Small intestine (tissue), 7 donors: ENCODE data around the gene SPACA5B. TPM values are rescaled to one million over a fixed set of nuclear protein-coding genes. Genes with fewer than 3 reads are reported as not detected.
"Not testable (repeated sequence)": the region's sequence is repeated elsewhere in the genome, so short reads cannot be mapped to it uniquely, and the experiment has no call there.

Source experiments
- DNase-seq, 2 donors: peaks; one replicate each; pipeline versions ENCODE4 v3.0.0 to v3.0.0-alpha.2; 2013
- FAIRE-seq: peaks from 2 replicates; lab custom pipeline; 2012; peaks lifted over from hg19 to GRCh38; lab: Jason Lieb, UNC
- H3K27ac ChIP-seq, 3 donors: one replicate each; pipeline ENCODE4 v1.5.1; 2013; ENCODE audit warnings: low read length in 2 of 3, mild to moderate bottlenecking in 2 of 3, control low read depth in 1 of 3, inconsistent platforms in 1 of 3, low read depth in 1 of 3, moderate library complexity in 1 of 3
- H3K27me3 ChIP-seq, 3 donors: one replicate each; pipeline ENCODE4 v1.6.1; 2013; ENCODE audit warnings: low read length in 3 of 3, inconsistent platforms in 1 of 3; ENCODE audit not compliant: control insufficient read depth in 3 of 3, insufficient read depth in 3 of 3
- H3K36me3 ChIP-seq, 3 donors: one replicate each; pipeline ENCODE4 v1.6.1; 2013; ENCODE audit warnings: low read length in 3 of 3, inconsistent platforms in 1 of 3, low read depth in 1 of 3, mild to moderate bottlenecking in 1 of 3, moderate library complexity in 1 of 3; ENCODE audit not compliant: control insufficient read depth in 3 of 3, insufficient read depth in 2 of 3
- H3K4me1 ChIP-seq, 3 donors: one replicate each; pipeline ENCODE4 v1.6.1; 2013; ENCODE audit warnings: low read length in 2 of 3, inconsistent platforms in 1 of 3, low read depth in 1 of 3, mild to moderate bottlenecking in 1 of 3, moderate library complexity in 1 of 3; ENCODE audit not compliant: control insufficient read depth in 3 of 3, insufficient read depth in 2 of 3
- H3K4me3 ChIP-seq, 3 donors: one replicate each; pipeline ENCODE4 v1.5.1; 2013; ENCODE audit warnings: low read length in 3 of 3, control low read depth in 1 of 3, inconsistent platforms in 1 of 3, low read depth in 1 of 3, mild to moderate bottlenecking in 1 of 3, moderate library complexity in 1 of 3
- H3K9me3 ChIP-seq, 2 donors: one replicate each; pipeline ENCODE4 v1.6.1; 2013; ENCODE audit warnings: low read depth in 1 of 2, low read length in 1 of 2; ENCODE audit not compliant: control insufficient read depth in 2 of 2, insufficient read depth in 1 of 2
- WGBS, 3 donors: extraction: QIAGEN DNeasy Blood & Tissue Kit; methylation state at CpG; one replicate each; pipeline ENCODE4 v1.1.7; 2013; 5-methylcytosine and 5-hydroxymethylcytosine counted together
- polyA plus RNA-seq, 4 donors: library from polyadenylated mRNA; stranded (reverse) in 3 of 4; unstranded in 1 of 4; fragments of 200-250 nt in 3 of 4; fragments of 120-200 nt in 1 of 4; gene quantifications; one replicate each; pipeline versions ENCODE4 v1.2.1 to v1.2.3, GENCODE V29; 2013
- donor health status: healthy with polysubstance abuse.
- donor health status: control.
- donor health status: control.
- donor health status: Bipolar disorder and iron deficiency.
- donor health status: healthy.

The SPACA5B gene
- polyA plus RNA-seq, 4 donors = not detected

GRCh38 chrX:48165241-48165640 is 34.8 kb downstream of the SPACA5B start:
- H3K27me3 ChIP-seq = no peaks in the 10 kb centered on the region
- WGBS, 3 donors = 83 to 87% (median 86%) methylated on average over 12 of the region's 12 CpGs
- no peaks in the 10 kb centered on the region for H3K9me3 ChIP-seq
- H3K4me3 ChIP-seq = no peak overlapping the region
- no peaks in the 10 kb centered on the region for H3K36me3 ChIP-seq
- FAIRE-seq (no peak), DNase-seq (no peak)
- no peaks in the 10 kb centered on the region for H3K4me1 ChIP-seq
- no peak overlapping the region for H3K27ac ChIP-seq

- H3K9me3 ChIP-seq, DNase-seq, H3K27me3 ChIP-seq, FAIRE-seq, H3K4me1 ChIP-seq, H3K27ac ChIP-seq, H3K4me3 ChIP-seq, H3K36me3 ChIP-seq: not testable (repeated sequence)
- 62 to 67% (median 63%) methylated on average over 5 to 6 of the region's 7 CpGs for WGBS, 3 donors
These were observed 35.9 kb downstream of the SPACA5B start for GRCh38 chrX:48166322-48166721.

- no peaks in the 10 kb centered on the region for H3K27me3 ChIP-seq
- DNase-seq (no peak), FAIRE-seq (no peak)
- no peaks in the 10 kb centered on the region for H3K4me1 ChIP-seq
- H3K4me3 ChIP-seq = no peak overlapping the region
- H3K9me3 ChIP-seq = no peaks in the 10 kb centered on the region
- H3K27ac ChIP-seq = no peak overlapping the region
- no peaks in the 10 kb centered on the region for H3K36me3 ChIP-seq
- 64 to 82% (median 74%) methylated on average over 4 of the region's 4 CpGs for WGBS, 3 donors
These were observed 49.3 kb downstream of the SPACA5B start for GRCh38 chrX:48179691-48180090.

- no peak for FAIRE-seq
- H3K27ac ChIP-seq = no peak overlapping the region
- no peaks in the 10 kb centered on the region for H3K36me3 ChIP-seq
- DNase-seq = no peak
- no peak overlapping the region for H3K4me3 ChIP-seq
- H3K4me1 ChIP-seq = no peaks in the 10 kb centered on the region
- WGBS, 3 donors = 62 to 91% (median 63%) methylated on average over 4 of the region's 4 CpGs
- H3K9me3 ChIP-seq = no peaks in the 10 kb centered on the region
- H3K27me3 ChIP-seq = no peaks in the 10 kb centered on the region
These were observed 50.4 kb downstream of the SPACA5B start for GRCh38 chrX:48180811-48181210.

- not testable (repeated sequence) for H3K9me3 ChIP-seq, H3K36me3 ChIP-seq, H3K27me3 ChIP-seq, DNase-seq, FAIRE-seq, H3K4me1 ChIP-seq, H3K27ac ChIP-seq, H3K4me3 ChIP-seq
- 57 to 72% (median 71%) methylated on average over 4 to 5 of the region's 5 CpGs for WGBS, 3 donors
These were observed 51.5 kb downstream of the SPACA5B start for GRCh38 chrX:48181882-48182281.

Other genes starting within 250 kb of the SPACA5B start
- 1 to 10 TPM; 1.9 to 8.1 (median 2.2) TPM for gene ZNF182, start 126.6 kb upstream of the SPACA5B start, polyA plus RNA-seq
- under 1 TPM in 1 of 4 donors, not detected in 3; 0.22 TPM for gene SPACA5, start 123.6 kb upstream of the SPACA5B start, polyA plus RNA-seq
- 1 to 10 TPM in 3 of 4 donors, under 1 TPM in 1; 0.54 to 3.3 (median 2.1) TPM for gene ZNF630, start 59.0 kb upstream of the SPACA5B start, polyA plus RNA-seq
- gene SSX5, start 66.2 kb downstream of the SPACA5B start, polyA plus RNA-seq = not detected
- gene SSX1, start 124.8 kb downstream of the SPACA5B start, polyA plus RNA-seq = not detected
- gene SSX3, start 226.1 kb downstream of the SPACA5B start, polyA plus RNA-seq = not detected